Measurements from ENCODE around the gene THSD7A.

Gene THSD7A

GRCh38 chr7:11369696-11370095, 462.3 kb downstream of the THSD7A start:
- DNase-seq, result no peak

- DNase-seq, result no peak
Observed at GRCh38 chr7:11366118-11366517, 465.9 kb downstream of the THSD7A start.

GRCh38 chr7:11358637-11359036, 473.4 kb downstream of the THSD7A start:
- no peak for DNase-seq

- DNase-seq, result no peak
Observed at GRCh38 chr7:11355399-11356005, 476.5 kb downstream of the THSD7A start.

GRCh38 chr7:11346302-11346701, 485.7 kb downstream of the THSD7A start:
- no peak for DNase-seq

- no peak for DNase-seq
Observed at GRCh38 chr7:11345621-11346020, 486.4 kb downstream of the THSD7A start.

GRCh38 chr7:11343818-11344413, 488.1 kb downstream of the THSD7A start:
- DNase-seq, result no peak

GRCh38 chr7:11343136-11343535, 488.9 kb downstream of the THSD7A start:
- no peak for DNase-seq

- no peak for DNase-seq
Observed at GRCh38 chr7:11341285-11341944, 490.6 kb downstream of the THSD7A start.

- DNase-seq, result no peak
Observed at GRCh38 chr7:11336432-11336831, 495.6 kb downstream of the THSD7A start.

GRCh38 chr7:11335947-11336346, 496.1 kb downstream of the THSD7A start:
- no peak for DNase-seq

- no peak for DNase-seq
Observed at GRCh38 chr7:11332865-11333228, 499.2 kb downstream of the THSD7A start.

GRCh38 chr7:11332186-11332864, 499.7 kb downstream of the THSD7A start:
- no peak for DNase-seq

- DNase-seq, result no peak
Observed at GRCh38 chr7:11331128-11332102, 500.6 kb downstream of the THSD7A start.

- no peak for DNase-seq
Observed at GRCh38 chr7:11330717-11331116, 501.3 kb downstream of the THSD7A start.

- DNase-seq, result no peak
Observed at GRCh38 chr7:11330208-11330607, 501.8 kb downstream of the THSD7A start.

- DNase-seq, result no peak
Observed at GRCh38 chr7:11329626-11330025, 502.4 kb downstream of the THSD7A start.

GRCh38 chr7:11328309-11328708, 503.7 kb downstream of the THSD7A start:
- DNase-seq, result no peak

GRCh38 chr7:11327633-11328032, 504.4 kb downstream of the THSD7A start:
- no peak for DNase-seq
